ENCODE data around the gene EMC9. TPM values are rescaled to one million over a fixed set of nuclear protein-coding genes. Genes with fewer than 3 reads are reported as not detected.

Gene EMC9
- total RNA-seq, 3 donors from 2014 or later (not counting 1 experiment from before 2014, with no cell fraction given), result 9.3 to 12.3 (median 12.0) TPM

DNA sequence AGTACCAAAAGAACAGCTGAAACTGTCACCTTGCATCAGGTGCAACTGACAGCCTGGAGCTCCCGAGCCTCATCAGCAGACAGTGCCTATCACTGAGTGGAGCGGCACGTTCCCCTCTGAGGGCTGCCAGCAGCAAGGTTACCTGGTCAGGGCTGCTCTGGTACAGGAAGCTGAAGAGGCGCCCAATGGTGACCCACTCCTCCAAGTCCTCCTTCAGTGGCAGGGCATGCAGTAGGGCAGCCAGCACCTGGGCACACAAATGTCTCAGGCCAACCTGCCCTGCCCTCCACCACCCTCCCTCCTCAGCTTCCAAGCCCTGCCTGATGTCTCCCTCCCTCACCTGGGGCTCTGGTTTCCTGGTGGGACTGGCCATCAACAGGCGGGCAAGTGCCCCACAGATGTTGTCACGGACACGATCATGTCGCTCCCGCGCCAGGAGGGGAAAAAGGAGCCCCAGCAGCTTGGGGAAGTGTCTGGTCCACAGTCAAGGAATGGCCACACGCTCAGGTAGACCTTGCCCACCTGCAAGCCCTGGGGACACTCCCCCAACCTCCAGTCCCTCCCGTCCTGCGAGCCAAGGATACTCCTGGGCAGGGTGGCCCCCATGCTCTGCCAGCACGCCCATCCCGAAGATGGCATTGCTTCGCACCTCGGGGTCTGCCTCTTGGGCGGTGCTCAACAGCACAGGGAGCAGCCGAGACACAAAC is 40.1 kb upstream of the EMC9 start:
- Histone ChIP-seq H3K9me3 (ENCODE audit: control insufficient read depth, insufficient read depth, low read length) (no peaks in the 10 kb centered on the region), H3K36me3 (ENCODE audit: control insufficient read depth, insufficient read depth, low read length) (peaks cover 73% of the 10 kb centered on the region), H3K4me3 (ENCODE audit: low read length) (no peak overlapping the region), H3K27me3 (ENCODE audit: control insufficient read depth, insufficient read depth, low read length) (no peaks in the 10 kb centered on the region), H3K27ac (ENCODE audit: low read length) (no peak overlapping the region), H3K4me1 (ENCODE audit: control insufficient read depth, insufficient read depth, low read length) (no peaks in the 10 kb centered on the region)
- DNase-seq (no peak), ATAC-seq (no peak)
- TF ChIP-seq, protein P1, sequence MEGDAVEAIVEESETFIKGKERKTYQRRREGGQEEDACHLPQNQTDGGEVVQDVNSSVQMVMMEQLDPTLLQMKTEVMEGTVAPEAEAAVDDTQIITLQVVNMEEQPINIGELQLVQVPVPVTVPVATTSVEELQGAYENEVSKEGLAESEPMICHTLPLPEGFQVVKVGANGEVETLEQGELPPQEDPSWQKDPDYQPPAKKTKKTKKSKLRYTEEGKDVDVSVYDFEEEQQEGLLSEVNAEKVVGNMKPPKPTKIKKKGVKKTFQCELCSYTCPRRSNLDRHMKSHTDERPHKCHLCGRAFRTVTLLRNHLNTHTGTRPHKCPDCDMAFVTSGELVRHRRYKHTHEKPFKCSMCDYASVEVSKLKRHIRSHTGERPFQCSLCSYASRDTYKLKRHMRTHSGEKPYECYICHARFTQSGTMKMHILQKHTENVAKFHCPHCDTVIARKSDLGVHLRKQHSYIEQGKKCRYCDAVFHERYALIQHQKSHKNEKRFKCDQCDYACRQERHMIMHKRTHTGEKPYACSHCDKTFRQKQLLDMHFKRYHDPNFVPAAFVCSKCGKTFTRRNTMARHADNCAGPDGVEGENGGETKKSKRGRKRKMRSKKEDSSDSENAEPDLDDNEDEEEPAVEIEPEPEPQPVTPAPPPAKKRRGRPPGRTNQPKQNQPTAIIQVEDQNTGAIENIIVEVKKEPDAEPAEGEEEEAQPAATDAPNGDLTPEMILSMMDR (IDR thresholded peaks at IDR 0.05), result no peak
- intact Hi-C loops (cut with micrococcal nuclease), result no loop called here
- Mint-ChIP-seq H3K36me3 (peaks cover 6% of the 10 kb centered on the region), H3K4me1 (no peaks in the 10 kb centered on the region), H3K27me3 (ENCODE audit: low read depth in 2 of 2) (no peaks in the 10 kb centered on the region), H3K4me3 (no peak overlapping the region), H3K9me3 (no peaks in the 10 kb centered on the region), H3K27ac (peak overlapping the region in 1 of 2 donors; percentile 47)
- WGBS (ENCODE audit: insufficient coverage), result 96% methylated on average over 19 of the region's 19 CpGs

GRCh38 chr14:24179961-24180796 is 38.8 kb upstream of the EMC9 start:
- H3K27ac Mint-ChIP-seq, result peak overlapping the region in 1 of 2 donors; percentile 21
- no peak overlapping the region for H3K4me3 ChIP-seq (ENCODE audit: low read length)
- no peaks in the 10 kb centered on the region for H3K9me3 ChIP-seq (ENCODE audit: control insufficient read depth, insufficient read depth, low read length)
- no peaks in the 10 kb centered on the region for H3K27me3 ChIP-seq (ENCODE audit: control insufficient read depth, insufficient read depth, low read length)
- WGBS (ENCODE audit: insufficient coverage), result 88% methylated on average over 18 of the region's 18 CpGs
- peak in 1 of 3 donors; percentile 25 for ATAC-seq
- peaks cover 64% of the 10 kb centered on the region for H3K36me3 ChIP-seq (ENCODE audit: control insufficient read depth, insufficient read depth, low read length)
- no peak overlapping the region for H3K4me3 Mint-ChIP-seq
- no peak overlapping the region for H3K27ac ChIP-seq (ENCODE audit: low read length)
- H3K9me3 Mint-ChIP-seq, result no peaks in the 10 kb centered on the region
- no peak for DNase-seq
- peaks cover 6% of the 10 kb centered on the region for H3K36me3 Mint-ChIP-seq
- TF ChIP-seq, protein P1 (IDR thresholded peaks at IDR 0.05), result no peak
- no peaks in the 10 kb centered on the region for H3K4me1 Mint-ChIP-seq
- intact Hi-C loops (cut with micrococcal nuclease), result no loop called here
- no peaks in the 10 kb centered on the region for H3K4me1 ChIP-seq (ENCODE audit: control insufficient read depth, insufficient read depth, low read length)
- H3K27me3 Mint-ChIP-seq (ENCODE audit: low read depth in 2 of 2), result no peaks in the 10 kb centered on the region

DNA sequence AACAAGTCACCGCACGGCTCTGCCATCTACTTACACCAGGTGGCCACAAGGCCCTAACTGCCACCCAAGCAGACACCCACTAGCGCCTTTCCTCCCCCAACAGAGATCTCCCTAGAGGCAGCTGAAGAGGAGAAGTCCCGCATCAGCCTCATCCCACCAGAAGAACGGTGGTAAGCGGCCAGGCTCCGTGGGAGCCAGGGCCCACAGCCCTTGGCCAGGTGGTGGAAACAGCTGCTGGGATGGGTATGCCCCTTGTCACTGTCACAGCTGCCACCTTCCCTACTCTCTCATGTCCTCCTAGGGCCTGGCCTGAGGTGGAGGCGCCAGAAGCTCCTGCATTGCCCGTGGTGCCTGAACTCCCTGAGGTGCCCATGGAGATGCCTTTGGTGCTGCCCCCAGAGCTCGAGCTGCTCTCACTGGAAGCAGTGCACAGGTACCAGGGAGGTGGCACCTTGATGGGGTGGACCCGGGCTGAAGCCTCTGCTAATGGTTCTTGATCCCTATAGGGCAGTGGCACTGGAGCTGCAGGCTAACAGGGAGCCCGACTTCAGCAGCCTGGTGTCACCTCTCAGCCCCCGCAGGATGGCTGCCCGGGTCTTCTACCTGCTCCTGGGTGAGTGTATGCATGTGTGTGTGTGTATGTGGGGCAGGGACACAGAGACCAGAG is 38.0 kb upstream of the EMC9 start:
- no peaks in the 10 kb centered on the region for H3K4me1 Mint-ChIP-seq
- TF ChIP-seq, protein P1 (IDR thresholded peaks at IDR 0.05), result no peak
- no peaks in the 10 kb centered on the region for H3K9me3 Mint-ChIP-seq
- H3K4me3 Mint-ChIP-seq, result peak overlapping the region; percentile 28
- H3K27ac Mint-ChIP-seq, result peak overlapping the region; percentile 21 to 27
- Histone ChIP-seq H3K9me3 (ENCODE audit: control insufficient read depth, insufficient read depth, low read length) (no peaks in the 10 kb centered on the region), H3K27me3 (ENCODE audit: control insufficient read depth, insufficient read depth, low read length) (no peaks in the 10 kb centered on the region), H3K4me3 (ENCODE audit: low read length) (no peak overlapping the region), H3K36me3 (ENCODE audit: control insufficient read depth, insufficient read depth, low read length) (peaks cover 56% of the 10 kb centered on the region), H3K27ac (ENCODE audit: low read length) (no peak overlapping the region), H3K4me1 (ENCODE audit: control insufficient read depth, insufficient read depth, low read length) (no peaks in the 10 kb centered on the region)
- ATAC-seq (no peak), DNase-seq (no peak)
- WGBS (ENCODE audit: insufficient coverage), result 80% methylated on average over 13 of the region's 14 CpGs
- H3K36me3 Mint-ChIP-seq, result peaks cover 6% of the 10 kb centered on the region
- H3K27me3 Mint-ChIP-seq (ENCODE audit: low read depth in 2 of 2), result no peaks in the 10 kb centered on the region
- intact Hi-C loops (cut with micrococcal nuclease), result no loop called here
